Measurements from ENCODE around the gene NVL. TPM values are rescaled to one million over a fixed set of nuclear protein-coding genes. Genes with fewer than 3 reads are reported as not detected.

Gene NVL

GRCh38 chr1:224177356-224177999, 152.5 kb downstream of the NVL start:
- DNase-seq (ENCODE audit: low spot score) = no peak
- H2BK12ac ChIP-seq (ENCODE audit: low read length) = no peak overlapping the region
- no peak overlapping the region for H4K91ac ChIP-seq (ENCODE audit: low read depth, low read length, poor library complexity)
- no CpG with 5 or more reads among the region's 9 CpGs for WGBS, 2 donors (ENCODE audit: extremely low coverage in 2 of 2, insufficient read length in 2 of 2, insufficient replicate concordance in 1 of 2)
- no peak overlapping the region for H3K4ac ChIP-seq (ENCODE audit: low read length)
- no peaks in the 10 kb centered on the region for H3K36me3 ChIP-seq (replicated peaks in 1 of 2; ENCODE audit: control insufficient read depth in 2 of 2, insufficient read depth in 2 of 2, low read length in 2 of 2)
- H2AFZ ChIP-seq (ENCODE audit: low read length) = no peak overlapping the region
- H2BK5ac ChIP-seq (ENCODE audit: low read length) = no peak overlapping the region
- no peak overlapping the region for H3K4me3 ChIP-seq (ENCODE audit: low read length in 2 of 2)
- H2AK5ac ChIP-seq (ENCODE audit: low read depth, low read length) = no peak overlapping the region
- no peak overlapping the region for H3K23ac ChIP-seq (ENCODE audit: low read depth, low read length, poor library complexity)
- no peak overlapping the region for H3K9ac ChIP-seq (ENCODE audit: low read depth, low read length, poor library complexity)
- no peak overlapping the region for H2BK15ac ChIP-seq (ENCODE audit: low read length)
- no peak overlapping the region for H4K8ac ChIP-seq (ENCODE audit: low read depth, low read length)
- no peak overlapping the region for H3K18ac ChIP-seq (ENCODE audit: low read length)
- H3K4me1 ChIP-seq (ENCODE audit: control insufficient read depth in 2 of 2, insufficient read depth in 1 of 2, low read depth in 1 of 2, low read length in 2 of 2) = peaks cover 0 to 2% of the 10 kb centered on the region in 2 donors
- no peaks in the 10 kb centered on the region for H3K9me3 ChIP-seq (replicated peaks in 1 of 2; ENCODE audit: control insufficient read depth in 2 of 2, insufficient read depth in 1 of 2, low read depth in 1 of 2, low read length in 2 of 2)
- H3K14ac ChIP-seq (ENCODE audit: low read length) = no peak overlapping the region
- H3K27ac ChIP-seq (replicated peaks; ENCODE audit: low read length) = no peak overlapping the region
- no peaks in the 10 kb centered on the region for H3K27me3 ChIP-seq (ENCODE audit: control insufficient read depth in 3 of 3, insufficient read depth in 3 of 3, low read depth in 1 of 3, low read length in 3 of 3)
- H2BK120ac ChIP-seq (ENCODE audit: low read depth, low read length) = no peak overlapping the region
- H3K79me1 ChIP-seq (ENCODE audit: low read depth, low read length) = no peaks in the 10 kb centered on the region
- H3K4me2 ChIP-seq (ENCODE audit: insufficient read depth, low read length, poor library complexity, severe bottlenecking) = no peak overlapping the region

Small RNAs within 50 kb of the gene (small RNA-seq; reads per million reads assigned to genes)
- gene MIR320B2 (ENCODE audit: insufficient read depth) (5.9 reads per million, percentile 30 among the genes with 10 or more reads in this experiment), gene RF00139 (ENCODE audit: insufficient read depth) (not detected), gene RNU6-1008P (ENCODE audit: insufficient read depth) (not detected)

Data from neuronal stem cell (in vitro differentiated cells).